HepG2 (cell line): ENCODE data around the gene KIF22. TPM values are rescaled to one million over a fixed set of nuclear protein-coding genes. Genes with fewer than 3 reads are reported as not detected.

Experiments used
- FOXO4 ChIP-seq: sonication (generic); formaldehyde crosslinking; conservative IDR thresholded peaks from 2 replicates; pipeline ENCODE4 v1.8.1; 2023; ENCODE audit warnings: missing genetic modification reagents
- HNRNPL ChIP-seq: fragments of 200-400 bp; formaldehyde crosslinking; IDR thresholded peaks from 2 replicates; pipeline ENCODE4 v1.6.1; 2017; ENCODE audit warnings: mild to moderate bottlenecking, low read depth, low read length
- HOMEZ ChIP-seq: IDR thresholded peaks from 2 replicates; pipeline ENCODE4 v1.6.1; 2016; ENCODE audit warnings: low read depth
- MTA3 ChIP-seq: sonication (generic); formaldehyde crosslinking; IDR thresholded peaks from 2 replicates; pipeline ENCODE4 v1.4.0; 2020; ENCODE audit warnings: missing genetic modification reagents
- NFIB ChIP-seq: sonication (generic); formaldehyde crosslinking; IDR thresholded peaks from 2 replicates; pipeline ENCODE4 v1.9.0; 2021; ENCODE audit warnings: missing genetic modification reagents, mild to moderate bottlenecking, borderline replicate concordance
- PHF20 ChIP-seq: sonication (generic); formaldehyde crosslinking; IDR thresholded peaks from 2 replicates; pipeline ENCODE4 v1.5.0; 2020; ENCODE audit warnings: mild to moderate bottlenecking, missing genetic modification reagents
- POGZ ChIP-seq: sonication (generic); formaldehyde crosslinking; IDR thresholded peaks from 2 replicates; pipeline ENCODE4 v1.4.0; 2020; ENCODE audit warnings: mild to moderate bottlenecking, missing genetic modification reagents
- SMAD9 ChIP-seq: sonication (generic); formaldehyde crosslinking; IDR thresholded peaks from 2 replicates; pipeline ENCODE4 v1.5.1; 2020; ENCODE audit warnings: mild to moderate bottlenecking, missing genetic modification reagents
- TFE3 ChIP-seq: IDR thresholded peaks from 2 replicates; pipeline ENCODE4 v1.6.1; 2016
- ZBTB49 ChIP-seq: sonication (generic); formaldehyde crosslinking; IDR thresholded peaks from 2 replicates; pipeline ENCODE4 v1.4.0; 2020; ENCODE audit warnings: missing genetic modification reagents, borderline replicate concordance
- ZNF280D ChIP-seq: sonication (generic); formaldehyde crosslinking; IDR thresholded peaks from 2 replicates; pipeline ENCODE4 v1.5.1; 2020; ENCODE audit warnings: mild to moderate bottlenecking, missing genetic modification reagents
- ZNF512B ChIP-seq: sonication (generic); formaldehyde crosslinking; IDR thresholded peaks from 2 replicates; pipeline ENCODE4 v1.5.1; 2020; ENCODE audit warnings: missing genetic modification reagents, mild to moderate bottlenecking, borderline replicate concordance
- ZNF589 ChIP-seq: sonication (generic); formaldehyde crosslinking; conservative IDR thresholded peaks from 2 replicates; pipeline ENCODE4 v1.8.0; 2022; ENCODE audit warnings: mild to moderate bottlenecking, moderate library complexity, missing genetic modification reagents
- ZNF773 ChIP-seq: sonication (generic); formaldehyde crosslinking; IDR thresholded peaks from 2 replicates; pipeline ENCODE4 v1.4.0; 2020; ENCODE audit warnings: missing genetic modification reagents, borderline replicate concordance
- polyA plus RNA-seq, 8 experiments: library from polyadenylated mRNA; depleted of rRNA in 3 of 8; stranded (reverse) in 7 of 8; unstranded in 1 of 8; fragments of >200 nt; fragmentation: Illumina TruSeq in 4 of 8; extraction: Trizol in 4 of 8; gene quantifications; 2 replicates each; pipeline versions ENCODE4 v1.2.1 to v1.2.3, GENCODE V29; 2011 to 2016; ENCODE audit warnings: low read depth in 4 of 8, missing spikeins in 1 of 8, mixed read lengths in 1 of 8; ENCODE audit not compliant: insufficient read depth in 1 of 8
- total RNA-seq, 5 experiments: library from RNA; depleted of rRNA; stranded (reverse); fragments of >200 nt; fragmentation: Illumina TruSeq; extraction: Trizol; gene quantifications; 2 replicates each; pipeline ENCODE4 v1.2.3, GENCODE V29; 2016; ENCODE audit warnings: low read depth in 1 of 5

Gene KIF22
- total and polyA plus RNA-seq, 2 of the 13 experiments (the other 11 are each of a cell fraction or from before 2014, with no cell fraction given): 95.8 to 118 TPM

- TF ChIP-seq FOXO4 (CRISPR knock-in tag) (no peak), ZNF773 (CRISPR knock-in tag) (0 out of 2 replicates have a peak, but pooled peaks have one; percentile 60), NFIB (CRISPR knock-in tag) (no peak), ZNF512B (CRISPR knock-in tag) (no peak), HOMEZ (CRISPR knock-in tag) (peak; percentile 56; the same call in 1 of the 2 replicates), ZBTB49 (CRISPR knock-in tag) (peak; percentile 75; the same call in 1 of the 2 replicates), MTA3 (no peak), TFE3 (CRISPR knock-in tag) (0 out of 2 replicates have a peak, but pooled peaks have one; percentile 35), HNRNPL (peak; percentile 71; the same call in 1 of the 2 replicates), ZNF589 (CRISPR knock-in tag) (no peak), PHF20 (CRISPR knock-in tag) (no peak), POGZ (CRISPR knock-in tag) (peak; percentile 26; the same call in 1 of the 2 replicates), SMAD9 (0 out of 2 replicates have a peak, but pooled peaks have one; percentile 37), ZNF280D (peak; percentile 79)
Measured at GRCh38 chr16:29811170-29811895, 20.8 kb downstream of the KIF22 start (continued).
